ENCODE measurements around the gene ALG1L2.
"Not testable (repeated sequence)": the region's sequence is repeated elsewhere in the genome, so short reads cannot be mapped to it uniquely, and the experiment has no call there.

Gene ALG1L2

DNA sequence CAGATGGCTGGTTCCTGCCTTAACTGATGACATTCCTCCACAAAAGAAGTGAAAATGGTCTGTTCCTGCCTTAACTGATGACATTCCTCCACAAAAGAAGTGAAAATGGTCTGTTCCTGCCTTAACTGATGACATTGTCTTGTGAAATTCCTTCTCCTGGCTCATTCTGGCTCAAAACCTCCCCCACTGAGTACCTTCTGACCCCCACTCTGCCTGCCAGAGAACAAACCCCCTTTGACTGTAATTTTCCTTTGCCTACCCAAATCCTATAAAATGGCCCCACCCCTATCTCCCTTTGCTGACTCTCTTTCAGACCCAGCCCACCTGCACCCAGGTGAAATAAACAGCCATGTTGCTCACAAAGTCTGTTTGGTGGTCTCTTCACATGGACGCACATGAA is 22.5 kb upstream of the ALG1L2 start:
- H3K27me3 ChIP-seq (ENCODE audit: control insufficient read depth, insufficient read depth, low read length); H3K9me3 ChIP-seq (ENCODE audit: control insufficient read depth, insufficient read depth, low read depth, low read length); H3K36me3 ChIP-seq (ENCODE audit: control insufficient read depth, insufficient read depth, low read length); H3K27ac ChIP-seq (ENCODE audit: low read depth, low read length): not testable (repeated sequence)
- Histone ChIP-seq H3K4me1 (ENCODE audit: control insufficient read depth, insufficient read depth, low read length) (peaks cover 10% of the 10 kb centered on the region), H3K4me3 (ENCODE audit: low read depth, low read length) (peak overlapping the region; percentile 55; the same call in 1 of the 2 replicates), H3K9ac (ENCODE audit: low read length) (peak overlapping the region; percentile 85)

DNA sequence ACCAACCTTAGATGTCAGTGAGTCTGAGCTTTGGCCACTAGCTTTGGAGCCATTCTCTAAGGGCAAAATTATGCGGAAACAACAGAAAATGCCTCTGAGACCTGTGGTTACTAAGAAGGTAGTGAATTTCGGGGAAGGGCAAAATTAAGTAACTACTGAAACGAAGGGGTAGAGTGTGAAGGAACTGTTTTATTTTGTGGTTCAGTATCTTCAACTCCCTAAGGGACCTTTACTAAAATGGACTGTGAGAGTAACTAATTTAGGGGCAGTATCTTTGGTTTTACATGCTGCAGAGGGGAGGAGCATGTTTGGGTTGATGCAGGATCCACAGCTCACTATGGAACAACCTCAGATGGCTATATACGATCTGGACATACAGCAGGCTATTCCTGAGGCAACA is 8.0 kb upstream of the ALG1L2 start:
- Histone ChIP-seq H3K4me1 (ENCODE audit: control insufficient read depth, insufficient read depth, low read length) (no peaks in the 10 kb centered on the region), H3K36me3 (ENCODE audit: control insufficient read depth, insufficient read depth, low read length) (peaks cover 3% of the 10 kb centered on the region; the same call in 1 of the 2 replicates), H3K27me3 (ENCODE audit: control insufficient read depth, insufficient read depth, low read length) (no peaks in the 10 kb centered on the region), H3K9me3 (ENCODE audit: control insufficient read depth, insufficient read depth, low read depth, low read length) (no peaks in the 10 kb centered on the region), H3K9ac (ENCODE audit: low read length) (no peak overlapping the region), H3K4me3 (ENCODE audit: low read depth, low read length) (no peak overlapping the region), H3K27ac (ENCODE audit: low read depth, low read length) (no peak overlapping the region)

DNA sequence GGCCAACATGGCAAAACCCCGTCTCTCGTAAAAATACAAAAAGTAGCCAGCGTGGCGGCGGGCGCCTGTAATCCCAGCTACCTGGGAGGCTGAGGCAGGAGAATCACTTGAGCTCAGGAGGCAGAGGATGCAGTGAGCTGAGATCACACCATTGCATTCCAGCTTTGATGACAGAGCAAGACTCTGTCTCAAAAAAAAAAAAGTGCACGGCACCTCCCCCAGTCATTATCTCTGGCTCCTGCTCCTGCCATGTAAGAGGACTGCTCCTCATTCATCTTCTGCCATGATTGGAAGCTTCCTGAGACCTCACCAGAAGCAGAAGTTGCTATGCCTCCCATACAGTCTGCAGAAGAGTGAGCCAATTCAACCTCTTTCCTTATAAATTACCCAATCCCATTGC is 4.0 kb upstream of the ALG1L2 start:
- Histone ChIP-seq H3K36me3 (ENCODE audit: control insufficient read depth, insufficient read depth, low read length) (no peaks in the 10 kb centered on the region; the same call in 1 of the 2 replicates), H3K9ac (ENCODE audit: low read length) (no peak overlapping the region), H3K4me1 (ENCODE audit: control insufficient read depth, insufficient read depth, low read length) (no peaks in the 10 kb centered on the region), H3K27me3 (ENCODE audit: control insufficient read depth, insufficient read depth, low read length) (no peaks in the 10 kb centered on the region), H3K27ac (ENCODE audit: low read depth, low read length) (no peak overlapping the region), H3K9me3 (ENCODE audit: control insufficient read depth, insufficient read depth, low read depth, low read length) (no peaks in the 10 kb centered on the region), H3K4me3 (ENCODE audit: low read depth, low read length) (no peak overlapping the region)

- not testable (repeated sequence) for H3K4me1 ChIP-seq (ENCODE audit: control insufficient read depth, insufficient read depth, low read length); H3K9ac ChIP-seq (ENCODE audit: low read length); H3K4me3 ChIP-seq (ENCODE audit: low read depth, low read length); H3K27me3 ChIP-seq (ENCODE audit: control insufficient read depth, insufficient read depth, low read length); H3K36me3 ChIP-seq (ENCODE audit: control insufficient read depth, insufficient read depth, low read length); H3K27ac ChIP-seq (ENCODE audit: low read depth, low read length); H3K9me3 ChIP-seq (ENCODE audit: control insufficient read depth, insufficient read depth, low read depth, low read length)
Observed at GRCh38 chr3:130083363-130084090, 1.9 kb downstream of the ALG1L2 start.

DNA sequence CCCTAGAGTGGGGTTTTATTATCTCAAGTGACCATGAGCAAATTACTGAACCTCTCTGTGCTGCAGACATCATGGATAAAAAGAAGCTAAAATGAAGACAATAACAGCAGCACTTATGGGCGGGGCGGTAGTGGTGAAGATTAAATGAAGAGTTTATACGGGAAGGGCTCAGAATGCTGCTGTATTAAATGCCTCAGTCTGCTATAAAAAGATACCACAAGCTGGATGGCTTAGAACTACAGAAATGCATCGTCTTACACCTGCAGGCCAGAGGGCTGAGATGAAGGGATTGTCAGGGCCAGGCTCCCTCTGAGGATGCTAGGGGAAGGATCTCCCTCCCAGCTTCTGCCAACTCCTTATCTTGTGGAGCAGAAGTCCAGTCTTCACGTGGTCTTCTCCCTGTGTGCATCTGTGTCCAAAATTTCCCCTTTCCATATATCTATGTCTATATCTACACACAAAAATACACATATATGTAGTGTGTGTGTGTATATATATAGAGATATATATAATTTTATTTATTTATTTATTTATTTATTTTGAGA is 2.9 kb downstream of the ALG1L2 start:
- Histone ChIP-seq H3K9ac (ENCODE audit: low read length) (no peak overlapping the region), H3K4me1 (ENCODE audit: control insufficient read depth, insufficient read depth, low read length) (no peaks in the 10 kb centered on the region), H3K36me3 (ENCODE audit: control insufficient read depth, insufficient read depth, low read length) (no peaks in the 10 kb centered on the region; the same call in 1 of the 2 replicates)

DNA sequence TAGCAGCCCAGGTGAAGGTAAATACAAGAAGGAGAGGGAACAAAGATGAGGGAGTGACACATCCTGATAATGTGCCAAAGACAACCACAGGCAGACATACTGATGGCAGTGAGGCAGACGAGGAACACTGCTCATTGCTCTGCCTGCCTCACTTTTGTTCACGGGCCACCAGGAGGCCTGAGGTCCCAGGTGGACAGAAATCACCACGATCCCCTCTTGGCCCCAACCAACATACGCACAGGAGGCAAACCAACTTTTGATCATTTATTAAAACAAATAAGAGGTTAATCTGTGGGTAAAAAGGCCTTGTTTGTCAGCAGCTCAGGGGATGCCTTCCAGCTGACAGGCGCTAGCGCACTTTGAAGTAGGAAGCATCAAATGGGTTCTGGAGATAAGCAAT is 4.2 kb downstream of the ALG1L2 start:
- H3K9ac ChIP-seq (ENCODE audit: low read length): no peak overlapping the region
- no peak overlapping the region for H3K4me3 ChIP-seq (ENCODE audit: low read depth, low read length)
- no peaks in the 10 kb centered on the region for H3K4me1 ChIP-seq (ENCODE audit: control insufficient read depth, insufficient read depth, low read length)
- H3K9me3 ChIP-seq (ENCODE audit: control insufficient read depth, insufficient read depth, low read depth, low read length): peaks cover 3% of the 10 kb centered on the region; the same call in 1 of the 2 replicates
- H3K27me3 ChIP-seq (ENCODE audit: control insufficient read depth, insufficient read depth, low read length): no peaks in the 10 kb centered on the region
- no peak overlapping the region for H3K27ac ChIP-seq (ENCODE audit: low read depth, low read length)
- no peaks in the 10 kb centered on the region; the same call in 1 of the 2 replicates for H3K36me3 ChIP-seq (ENCODE audit: control insufficient read depth, insufficient read depth, low read length)

More for the DNA sequence above, 2.9 kb downstream of the ALG1L2 start:
- peaks cover 3% of the 10 kb centered on the region; the same call in 1 of the 2 replicates for H3K9me3 ChIP-seq (ENCODE audit: control insufficient read depth, insufficient read depth, low read depth, low read length)
- H3K4me3 ChIP-seq (ENCODE audit: low read depth, low read length): no peak overlapping the region
- no peaks in the 10 kb centered on the region for H3K27me3 ChIP-seq (ENCODE audit: control insufficient read depth, insufficient read depth, low read length)
- no peak overlapping the region for H3K27ac ChIP-seq (ENCODE audit: low read depth, low read length)

- not testable (repeated sequence) for H3K27me3 ChIP-seq (ENCODE audit: control insufficient read depth, insufficient read depth, low read length); H3K9me3 ChIP-seq (ENCODE audit: control insufficient read depth, insufficient read depth, low read depth, low read length); H3K4me1 ChIP-seq (ENCODE audit: control insufficient read depth, insufficient read depth, low read length); H3K36me3 ChIP-seq (ENCODE audit: control insufficient read depth, insufficient read depth, low read length); H3K27ac ChIP-seq (ENCODE audit: low read depth, low read length); H3K4me3 ChIP-seq (ENCODE audit: low read depth, low read length); H3K9ac ChIP-seq (ENCODE audit: low read length)
Observed at GRCh38 chr3:130086628-130087027, 5.0 kb downstream of the ALG1L2 start.

GRCh38 chr3:130088061-130088460 is 6.4 kb downstream of the ALG1L2 start:
- H3K27me3 ChIP-seq (ENCODE audit: control insufficient read depth, insufficient read depth, low read length): no peaks in the 10 kb centered on the region
- no peak overlapping the region for H3K9ac ChIP-seq (ENCODE audit: low read length)
- no peak overlapping the region for H3K4me3 ChIP-seq (ENCODE audit: low read depth, low read length)
- H3K4me1 ChIP-seq (ENCODE audit: control insufficient read depth, insufficient read depth, low read length): no peaks in the 10 kb centered on the region
- no peak overlapping the region for H3K27ac ChIP-seq (ENCODE audit: low read depth, low read length)
- peaks cover 3% of the 10 kb centered on the region; the same call in 1 of the 2 replicates for H3K9me3 ChIP-seq (ENCODE audit: control insufficient read depth, insufficient read depth, low read depth, low read length)
- H3K36me3 ChIP-seq (ENCODE audit: control insufficient read depth, insufficient read depth, low read length): no peaks in the 10 kb centered on the region; the same call in 1 of the 2 replicates

GRCh38 chr3:130090681-130091080 is 9.1 kb downstream of the ALG1L2 start:
- H3K9me3 ChIP-seq (ENCODE audit: control insufficient read depth, insufficient read depth, low read depth, low read length); H3K9ac ChIP-seq (ENCODE audit: low read length); H3K4me3 ChIP-seq (ENCODE audit: low read depth, low read length); H3K36me3 ChIP-seq (ENCODE audit: control insufficient read depth, insufficient read depth, low read length); H3K27me3 ChIP-seq (ENCODE audit: control insufficient read depth, insufficient read depth, low read length); H3K27ac ChIP-seq (ENCODE audit: low read depth, low read length): not testable (repeated sequence)
- H3K4me1 ChIP-seq (ENCODE audit: control insufficient read depth, insufficient read depth, low read length): peaks cover 14% of the 10 kb centered on the region

GRCh38 chr3:130091958-130092357 is 10.3 kb downstream of the ALG1L2 start:
- H3K4me3 ChIP-seq (ENCODE audit: low read depth, low read length): no peak overlapping the region
- H3K27ac ChIP-seq (ENCODE audit: low read depth, low read length): no peak overlapping the region
- peaks cover 18% of the 10 kb centered on the region for H3K4me1 ChIP-seq (ENCODE audit: control insufficient read depth, insufficient read depth, low read length)
- no peaks in the 10 kb centered on the region for H3K27me3 ChIP-seq (ENCODE audit: control insufficient read depth, insufficient read depth, low read length)
- peaks cover 3% of the 10 kb centered on the region; the same call in 1 of the 2 replicates for H3K9me3 ChIP-seq (ENCODE audit: control insufficient read depth, insufficient read depth, low read depth, low read length)
- no peak overlapping the region for H3K9ac ChIP-seq (ENCODE audit: low read length)
- H3K36me3 ChIP-seq (ENCODE audit: control insufficient read depth, insufficient read depth, low read length): no peaks in the 10 kb centered on the region; the same call in 1 of the 2 replicates

GRCh38 chr3:130093741-130094391 is 12.2 kb downstream of the ALG1L2 start:
- Histone ChIP-seq H3K27me3 (ENCODE audit: control insufficient read depth, insufficient read depth, low read length) (no peaks in the 10 kb centered on the region), H3K4me3 (ENCODE audit: low read depth, low read length) (no peak overlapping the region), H3K27ac (ENCODE audit: low read depth, low read length) (no peak overlapping the region), H3K4me1 (ENCODE audit: control insufficient read depth, insufficient read depth, low read length) (peaks cover 18% of the 10 kb centered on the region), H3K36me3 (ENCODE audit: control insufficient read depth, insufficient read depth, low read length) (no peaks in the 10 kb centered on the region), H3K9ac (ENCODE audit: low read length) (no peak overlapping the region), H3K9me3 (ENCODE audit: control insufficient read depth, insufficient read depth, low read depth, low read length) (no peaks in the 10 kb centered on the region)
